OCI-LY3 (cell line): ENCODE results near the gene INPP5E.
A peak's percentile ranks its signal among the peaks of the same experiment; 100 is the strongest.

Experiments
- H2AFZ ChIP-seq: fragments of 200-600, 300-600 bp; shearing (Covaris generic); 2 replicates; pipeline ENCODE4 v1.6.0; 2014; ENCODE audit warnings: antibody characterized with exemption, low read depth, low read length
- H3K27ac ChIP-seq: fragments of 200-600, 300-600 bp; sonication (generic); 2 replicates; pipeline ENCODE4 v1.5.1; 2014; ENCODE audit warnings: mild to moderate bottlenecking, low read length, moderate library complexity, mixed read lengths
- H3K27me3 ChIP-seq: fragments of 200-600, 300-600 bp; sonication (generic); 2 replicates; pipeline ENCODE4 v1.6.1; 2014; ENCODE audit warnings: low read depth, low read length, mixed read lengths
- H3K36me3 ChIP-seq: fragments of 200-600, 300-600 bp; sonication (generic); replicated peaks from 2 replicates; pipeline ENCODE3; 2014; ENCODE audit warnings: low read depth, low read length, mixed read lengths
- H3K4me1 ChIP-seq: fragments of 300-600, 200-600 bp; sonication (generic); 2 replicates; pipeline ENCODE4 v1.6.1; 2014; ENCODE audit warnings: low read length, mixed read lengths
- H3K4me2 ChIP-seq: fragments of 200-600, 300-600 bp; sonication (generic); 2 replicates; pipeline ENCODE4 v1.6.1; 2014; ENCODE audit warnings: low read length, mixed read lengths
- H3K4me3 ChIP-seq: fragments of 300-600, 200-600 bp; sonication (generic); 2 replicates; pipeline ENCODE4 v1.5.1; 2014; ENCODE audit warnings: antibody characterized with exemption, mild to moderate bottlenecking, low read length, moderate library complexity
- H3K79me2 ChIP-seq: fragments of 300-600, 200-600 bp; shearing (Covaris generic); 2 replicates; pipeline ENCODE4 v1.6.1; 2014; ENCODE audit warnings: mild to moderate bottlenecking, low read length, mixed read lengths
- H3K9ac ChIP-seq: fragments of 300-600, 200-600 bp; shearing (Covaris generic); 2 replicates; pipeline ENCODE4 v1.6.0; 2014; ENCODE audit warnings: mild to moderate bottlenecking, low read length, moderate library complexity
- H3K9me3 ChIP-seq: fragments of 200-600, 300-600 bp; shearing (Covaris generic); 2 replicates; pipeline ENCODE4 v1.6.1; 2014; ENCODE audit warnings: low read length, mixed read lengths; ENCODE audit not compliant: insufficient read depth
- H4K20me1 ChIP-seq: fragments of 200-600, 300-600 bp; sonication (generic); 2 replicates; pipeline ENCODE4 v1.6.1; 2016; ENCODE audit warnings: low read length, mixed read lengths; ENCODE audit not compliant: insufficient read depth
- CTCF ChIP-seq: fragments of 200-600, 300-600 bp; sonication (generic); IDR thresholded peaks from 2 replicates; pipeline ENCODE4 v1.5.1; 2014; ENCODE audit warnings: antibody characterized with exemption, low read length, low read depth
- EZH2phosphoT487 ChIP-seq: fragments of 200-600 bp; shearing (Covaris generic); IDR thresholded peaks from 2 replicates; pipeline ENCODE4 v1.6.1; 2018; ENCODE audit warnings: antibody characterized with exemption, mixed run types, low read depth

The INPP5E gene

GRCh38 chr9:136399176-136400037 lies 40.2 kb downstream of the INPP5E start:
- Histone ChIP-seq H2AFZ (no peak overlapping the region), H3K4me2 (peak overlapping the region; percentile 94), H3K36me3 (peaks cover 54% of the 10 kb centered on the region), H3K79me2 (peaks cover 55% of the 10 kb centered on the region), H3K4me1 (peaks cover 30% of the 10 kb centered on the region), H3K9ac (peak overlapping the region; percentile 86), H3K4me3 (peak overlapping the region; percentile 92), H3K27me3 (no peaks in the 10 kb centered on the region), H4K20me1 (peaks cover 13% of the 10 kb centered on the region), H3K9me3 (no peaks in the 10 kb centered on the region), H3K27ac (peak overlapping the region; percentile 61)
- TF ChIP-seq CTCF (no peak), EZH2phosphoT487 (no peak)

GRCh38 chr9:136398286-136398685 lies 41.4 kb downstream of the INPP5E start:
- Histone ChIP-seq H3K27ac (peak overlapping the region; percentile 61; the same call in 1 of the 2 replicates), H3K27me3 (no peaks in the 10 kb centered on the region), H3K79me2 (peaks cover 50% of the 10 kb centered on the region), H4K20me1 (peaks cover 13% of the 10 kb centered on the region), H3K9ac (peak overlapping the region; percentile 86; the same call in 1 of the 2 replicates), H3K4me2 (peak overlapping the region; percentile 94), H3K36me3 (peaks cover 57% of the 10 kb centered on the region), H2AFZ (no peak overlapping the region), H3K4me1 (peaks cover 19% of the 10 kb centered on the region), H3K4me3 (peak overlapping the region; percentile 92), H3K9me3 (no peaks in the 10 kb centered on the region)
- TF ChIP-seq EZH2phosphoT487 (no peak), CTCF (no peak)

- Histone ChIP-seq H3K9ac (no peak overlapping the region), H4K20me1 (peaks cover 13% of the 10 kb centered on the region), H3K27ac (no peak overlapping the region), H3K27me3 (no peaks in the 10 kb centered on the region), H3K4me1 (peaks cover 16% of the 10 kb centered on the region), H3K4me2 (no peak overlapping the region), H3K36me3 (peaks cover 59% of the 10 kb centered on the region), H2AFZ (no peak overlapping the region), H3K4me3 (no peak overlapping the region), H3K79me2 (peaks cover 49% of the 10 kb centered on the region), H3K9me3 (no peaks in the 10 kb centered on the region)
- no peak for TF ChIP-seq CTCF
Observed at GRCh38 chr9:136397643-136398042, 42.0 kb downstream of the INPP5E start.

GRCh38 chr9:136396219-136396515 lies 43.5 kb downstream of the INPP5E start:
- peaks cover 61% of the 10 kb centered on the region for H3K36me3 ChIP-seq
- H3K4me2 ChIP-seq, result no peak overlapping the region
- H3K27ac ChIP-seq, result no peak overlapping the region
- H3K79me2 ChIP-seq, result peaks cover 55% of the 10 kb centered on the region
- H3K9ac ChIP-seq, result no peak overlapping the region
- H3K9me3 ChIP-seq, result no peaks in the 10 kb centered on the region
- no peaks in the 10 kb centered on the region for H3K27me3 ChIP-seq
- peaks cover 13% of the 10 kb centered on the region for H4K20me1 ChIP-seq
- H3K4me3 ChIP-seq, result no peak overlapping the region
- H3K4me1 ChIP-seq, result peaks cover 16% of the 10 kb centered on the region
- TF ChIP-seq CTCF, result no peak
- TF ChIP-seq EZH2phosphoT487, result no peak
- no peak overlapping the region for H2AFZ ChIP-seq
